Measurements from ENCODE around the gene VMP1. TPM values are rescaled to one million over a fixed set of nuclear protein-coding genes. Genes with fewer than 3 reads are reported as not detected.

The VMP1 gene
- total RNA-seq, 1 donor from 2014 or later = 50.8 TPM

DNA sequence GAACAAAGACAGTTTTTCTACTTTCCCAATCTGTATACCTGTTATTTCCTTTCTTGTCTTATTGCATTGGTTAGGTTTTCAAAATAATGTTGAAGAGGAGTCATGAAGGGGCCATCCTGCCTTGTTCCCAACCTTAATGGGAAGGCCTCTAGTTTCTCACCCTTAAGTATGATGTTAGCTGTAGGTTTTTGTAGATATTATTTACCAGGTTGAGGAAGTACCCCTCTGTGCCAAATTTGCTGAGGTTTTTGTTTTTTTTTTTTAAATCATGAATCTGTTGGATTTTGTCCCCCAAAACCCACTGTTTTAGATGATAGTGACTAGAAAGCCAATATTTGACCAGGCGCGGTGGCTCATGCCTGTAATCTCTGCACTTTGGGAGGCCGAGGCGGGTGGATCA, 36.4 kb downstream of the VMP1 start:
- no peak for DNase-seq
- Histone ChIP-seq H3K27me3 (ENCODE audit: low read depth) (no peaks in the 10 kb centered on the region), H3K27ac (replicated peaks) (no peak overlapping the region), H3K9me3 (replicated peaks) (no peaks in the 10 kb centered on the region), H3K36me3 (peaks cover 21% of the 10 kb centered on the region), H3K4me1 (peaks cover 3% of the 10 kb centered on the region), H3K4me3 (no peak overlapping the region)
- intact Hi-C loops (cut with micrococcal nuclease) = no loop called here
- TF ChIP-seq, protein P1, sequence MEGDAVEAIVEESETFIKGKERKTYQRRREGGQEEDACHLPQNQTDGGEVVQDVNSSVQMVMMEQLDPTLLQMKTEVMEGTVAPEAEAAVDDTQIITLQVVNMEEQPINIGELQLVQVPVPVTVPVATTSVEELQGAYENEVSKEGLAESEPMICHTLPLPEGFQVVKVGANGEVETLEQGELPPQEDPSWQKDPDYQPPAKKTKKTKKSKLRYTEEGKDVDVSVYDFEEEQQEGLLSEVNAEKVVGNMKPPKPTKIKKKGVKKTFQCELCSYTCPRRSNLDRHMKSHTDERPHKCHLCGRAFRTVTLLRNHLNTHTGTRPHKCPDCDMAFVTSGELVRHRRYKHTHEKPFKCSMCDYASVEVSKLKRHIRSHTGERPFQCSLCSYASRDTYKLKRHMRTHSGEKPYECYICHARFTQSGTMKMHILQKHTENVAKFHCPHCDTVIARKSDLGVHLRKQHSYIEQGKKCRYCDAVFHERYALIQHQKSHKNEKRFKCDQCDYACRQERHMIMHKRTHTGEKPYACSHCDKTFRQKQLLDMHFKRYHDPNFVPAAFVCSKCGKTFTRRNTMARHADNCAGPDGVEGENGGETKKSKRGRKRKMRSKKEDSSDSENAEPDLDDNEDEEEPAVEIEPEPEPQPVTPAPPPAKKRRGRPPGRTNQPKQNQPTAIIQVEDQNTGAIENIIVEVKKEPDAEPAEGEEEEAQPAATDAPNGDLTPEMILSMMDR (IDR thresholded peaks at IDR 0.05; ENCODE audit: borderline replicate concordance) = no peak

DNA sequence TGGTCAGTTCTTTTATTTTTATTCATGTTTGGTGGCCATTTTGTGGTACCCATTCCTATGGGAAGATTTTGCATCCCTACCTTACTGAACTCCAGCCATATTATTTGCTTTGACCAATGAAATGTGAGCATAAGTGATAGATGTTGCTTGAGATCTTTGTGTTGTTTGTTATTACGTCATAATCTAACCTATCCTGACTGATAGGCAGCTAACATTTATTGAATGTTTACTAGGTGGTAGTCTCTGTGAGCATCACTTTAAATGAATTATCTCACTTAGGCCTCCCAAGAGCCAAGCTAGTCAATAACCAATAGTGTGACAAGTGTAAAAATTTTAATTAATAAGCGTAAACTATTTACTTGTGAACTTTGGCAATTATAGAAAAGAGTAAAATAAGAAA, 37.6 kb downstream of the VMP1 start:
- Histone ChIP-seq H3K27me3 (ENCODE audit: low read depth) (no peaks in the 10 kb centered on the region), H3K4me1 (peaks cover 3% of the 10 kb centered on the region), H3K36me3 (peaks cover 20% of the 10 kb centered on the region), H3K27ac (replicated peaks) (no peak overlapping the region), H3K9me3 (replicated peaks) (no peaks in the 10 kb centered on the region), H3K4me3 (no peak overlapping the region)
- TF ChIP-seq, protein P1 (IDR thresholded peaks at IDR 0.05; ENCODE audit: borderline replicate concordance) = no peak
- intact Hi-C loops (cut with micrococcal nuclease) = no loop called here
- DNase-seq = no peak

DNA sequence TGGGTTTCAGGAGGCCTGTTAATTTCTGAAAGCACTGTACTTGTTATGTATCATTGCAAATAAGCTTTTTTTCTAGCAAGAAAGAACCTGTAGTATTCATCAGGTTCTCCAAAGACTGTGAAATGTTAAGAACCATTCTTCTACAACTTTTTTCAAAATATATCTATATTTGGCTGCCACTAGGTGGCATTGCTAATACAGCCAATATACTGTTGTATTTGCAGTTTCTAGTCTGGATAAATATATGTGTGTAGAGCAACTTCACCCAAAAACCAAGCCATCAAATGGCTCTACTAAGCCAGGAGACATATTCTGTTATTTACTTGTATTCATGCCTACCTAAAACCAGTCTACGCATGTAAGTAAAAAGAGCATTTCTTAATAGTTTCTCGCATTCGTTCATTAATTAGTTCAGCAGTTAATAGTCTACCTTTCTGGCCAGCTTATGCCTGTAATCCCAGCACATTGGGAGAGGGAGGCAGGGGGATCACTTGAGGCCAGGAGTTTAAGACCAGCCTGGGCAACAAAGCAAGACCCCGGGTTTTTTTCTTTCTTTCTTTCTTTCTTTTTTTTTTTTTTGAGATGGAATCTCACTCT, 39.5 kb downstream of the VMP1 start:
- no peaks in the 10 kb centered on the region for H3K27me3 ChIP-seq (ENCODE audit: low read depth)
- H3K9me3 ChIP-seq (replicated peaks) = no peaks in the 10 kb centered on the region
- no peak overlapping the region for H3K27ac ChIP-seq (replicated peaks)
- DNase-seq = no peak
- H3K36me3 ChIP-seq = peaks cover 18% of the 10 kb centered on the region
- H3K4me3 ChIP-seq = no peak overlapping the region
- TF ChIP-seq, protein P1 (IDR thresholded peaks at IDR 0.05; ENCODE audit: borderline replicate concordance) = peak; percentile 65
- intact Hi-C loops (cut with micrococcal nuclease) = no loop called here
- H3K4me1 ChIP-seq = no peaks in the 10 kb centered on the region

DNA sequence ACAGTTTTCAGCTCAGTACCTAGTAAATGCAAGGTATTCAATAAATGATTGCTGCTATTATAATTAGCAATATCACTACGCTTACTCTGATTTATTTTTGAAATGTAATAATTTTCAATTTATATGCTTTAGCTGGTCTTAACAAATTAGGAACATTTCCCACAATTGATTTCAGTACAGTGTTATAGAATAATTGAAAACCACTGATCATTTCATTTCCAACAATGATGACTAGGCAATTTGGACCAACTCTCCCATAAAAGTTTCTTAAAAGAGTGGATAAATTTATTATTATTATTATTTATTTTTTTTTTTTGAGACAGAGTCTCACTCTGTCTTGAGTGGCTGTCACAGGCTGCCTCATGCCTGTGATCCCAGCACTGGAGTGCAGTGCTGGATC, 41.1 kb downstream of the VMP1 start:
- no peak overlapping the region for H3K4me3 ChIP-seq
- H3K9me3 ChIP-seq (replicated peaks) = no peaks in the 10 kb centered on the region
- intact Hi-C loops (cut with micrococcal nuclease) = no loop called here
- no peak for DNase-seq
- TF ChIP-seq, protein P1 (IDR thresholded peaks at IDR 0.05; ENCODE audit: borderline replicate concordance) = no peak
- H3K36me3 ChIP-seq = peaks cover 2% of the 10 kb centered on the region
- H3K27ac ChIP-seq (replicated peaks) = no peak overlapping the region
- H3K4me1 ChIP-seq = peaks cover 4% of the 10 kb centered on the region
- no peaks in the 10 kb centered on the region for H3K27me3 ChIP-seq (ENCODE audit: low read depth)

DNA sequence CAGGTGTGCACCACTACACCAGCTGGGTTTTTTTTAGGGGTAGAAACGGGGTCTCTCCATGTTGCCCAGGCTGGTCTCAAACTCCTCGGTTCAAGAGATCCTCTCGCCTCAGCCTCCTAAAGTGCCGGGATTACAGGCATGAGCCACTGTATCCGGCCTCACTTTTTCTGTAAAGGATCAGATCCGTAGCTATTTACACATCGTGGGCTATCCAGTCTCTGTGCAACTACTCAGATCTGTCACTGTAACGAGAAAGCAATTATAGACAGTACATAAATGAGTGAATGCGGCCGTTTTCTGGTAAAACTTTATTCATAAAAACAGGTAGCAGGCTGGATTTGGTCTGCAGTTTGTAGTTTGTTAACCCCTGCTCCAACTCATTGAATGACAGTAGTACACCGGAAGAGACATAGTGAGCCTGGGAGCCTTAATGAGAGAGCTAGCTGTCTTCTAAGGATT, 44.5 kb downstream of the VMP1 start:
- Histone ChIP-seq H3K4me3 (no peak overlapping the region), H3K9me3 (replicated peaks) (no peaks in the 10 kb centered on the region), H3K27me3 (ENCODE audit: low read depth) (no peaks in the 10 kb centered on the region), H3K36me3 (peaks cover 3% of the 10 kb centered on the region), H3K4me1 (peaks cover 9% of the 10 kb centered on the region), H3K27ac (replicated peaks) (no peak overlapping the region)
- TF ChIP-seq, protein P1 (IDR thresholded peaks at IDR 0.05; ENCODE audit: borderline replicate concordance) = no peak
- no peak for DNase-seq
- intact Hi-C loops (cut with micrococcal nuclease) = no loop called here

Data from left ventricle myocardium inferior (tissue), 1 donor.